SK-N-SH (cell line): ENCODE measurements around the gene SYNGR3. TPM values are rescaled to one million over a fixed set of nuclear protein-coding genes. Genes with fewer than 3 reads are reported as not detected.
A peak's percentile ranks its signal among the peaks of the same experiment; 100 is the strongest.

Experiments used
- CTCF ChIA-PET: fragments of 300-600, 350-600 bp; formaldehyde crosslinking; extraction: SDS; loops from one replicate; lab custom pipeline; 2021; lab: Yijun Ruan, JAX
- POLR2A ChIA-PET: fragments of 350-600 bp; sonication (Branson Sonifier 250); formaldehyde crosslinking; extraction: SDS; loops from one replicate; lab custom pipeline; 2020; ENCODE audit warnings: antibody characterized with exemption, inconsistent platforms; lab: Yijun Ruan, JAX
- DNase-seq: peaks from one replicate; pipeline ENCODE4 v3.0.0; 2012
- H2AFZ ChIP-seq: fragments of 200-600 bp; sonication (generic); 2 replicates; pipeline ENCODE4 v1.8.1; 2016; ENCODE audit warnings: antibody characterized with exemption, mild to moderate bottlenecking, low read depth
- H3F3A ChIP-seq: fragments of 200-600 bp; sonication (generic); replicated peaks from 2 replicates; pipeline ENCODE3; 2016; ENCODE audit warnings: antibody characterized with exemption, mild to moderate bottlenecking; ENCODE audit not compliant: insufficient read depth
- H3K27ac ChIP-seq, 2 experiments: fragments of 200-500 bp in 1 of 2; fragments of 200-600 bp in 1 of 2; sonication (Bioruptor generic) in 1 of 2; sonication (generic), shearing (Covaris generic) in 1 of 2; 2 replicates each; pipeline versions ENCODE4 v1.5.1 to v1.6.1; 2014 to 2016; ENCODE audit warnings: low read depth in 2 of 2, inconsistent platforms in 1 of 2, low read length in 1 of 2, mild to moderate bottlenecking in 1 of 2, mixed read lengths in 1 of 2
- H3K27me3 ChIP-seq: fragments of 200-600 bp; sonication (generic), shearing (Covaris generic); 2 replicates; pipeline ENCODE4 v1.6.1; 2016; ENCODE audit warnings: mixed run types; ENCODE audit not compliant: insufficient read depth
- H3K36me3 ChIP-seq, 2 experiments: fragments of 200-500 bp in 1 of 2; fragments of 200-600 bp in 1 of 2; sonication (Bioruptor generic) in 1 of 2; sonication (generic) in 1 of 2; replicated peaks in 1 of 2; 2 replicates each; pipeline versions ENCODE3 to v1.5.1; 2014 to 2016; ENCODE audit warnings: low read length in 1 of 2, mild to moderate bottlenecking in 1 of 2; ENCODE audit not compliant: insufficient read depth in 2 of 2, control insufficient read depth in 1 of 2
- H3K4me1 ChIP-seq, 2 experiments: fragments of 200-500 bp in 1 of 2; fragments of 200-600 bp in 1 of 2; sonication (Bioruptor generic) in 1 of 2; sonication (generic), shearing (Covaris generic) in 1 of 2; 2 replicates each; pipeline versions ENCODE4 v1.5.1 to v1.6.1; 2014 to 2016; ENCODE audit warnings: low read depth in 1 of 2, low read length in 1 of 2, mixed run types in 1 of 2; ENCODE audit not compliant: insufficient read depth in 2 of 2, control insufficient read depth in 1 of 2
- H3K4me2 ChIP-seq: fragments of 200-600 bp; sonication (generic), shearing (Covaris generic); 2 replicates; pipeline ENCODE4 v1.6.1; 2017; ENCODE audit warnings: mixed run types
- H3K4me3 ChIP-seq, 2 experiments: fragments of 200-500 bp in 1 of 2; fragments of 200-600 bp in 1 of 2; sonication (Bioruptor generic) in 1 of 2; sonication (generic), shearing (Covaris generic) in 1 of 2; 2 replicates each; pipeline versions ENCODE4 v1.5.1 to v1.8.1; 2014 to 2016; ENCODE audit warnings: low read depth in 2 of 2, inconsistent platforms in 1 of 2, low read length in 1 of 2, mild to moderate bottlenecking in 1 of 2, mixed read lengths in 1 of 2, moderate library complexity in 1 of 2
- H3K79me2 ChIP-seq: fragments of 200-600 bp; sonication (generic); 2 replicates; pipeline ENCODE4 v1.8.1; 2017; ENCODE audit warnings: mild to moderate bottlenecking; ENCODE audit not compliant: insufficient read depth
- H3K9ac ChIP-seq: fragments of 200-600 bp; sonication (generic); 2 replicates; pipeline ENCODE4 v1.6.1; 2017; ENCODE audit warnings: mixed run types
- H3K9me2 ChIP-seq: fragments of 200-600 bp; sonication (generic); 2 replicates; pipeline ENCODE4 v1.6.1; 2017; ENCODE audit warnings: mixed run types
- H3K9me3 ChIP-seq: fragments of 200-600 bp; sonication (generic); 2 replicates; pipeline ENCODE4 v1.6.1; 2017; ENCODE audit warnings: mixed run types, mild to moderate bottlenecking, moderate library complexity
- H4K20me1 ChIP-seq: fragments of 200-600 bp; sonication (generic); 2 replicates; pipeline ENCODE4 v1.6.1; 2017; ENCODE audit warnings: mild to moderate bottlenecking, mixed run types; ENCODE audit not compliant: insufficient read depth
- CHD2 ChIP-seq: fragments of 150-350 bp; IDR thresholded peaks from 2 replicates; pipeline ENCODE4 v1.6.1; 2018; ENCODE audit warnings: low read length; ENCODE audit not compliant: partially characterized antibody
- CTCF ChIP-seq: fragments of 200-600 bp; sonication (generic); IDR thresholded peaks from 2 replicates; pipeline ENCODE4 v1.6.1; 2017; ENCODE audit warnings: antibody characterized with exemption, mild to moderate bottlenecking, moderate library complexity
- ELF1 ChIP-seq: IDR thresholded peaks from 2 replicates; pipeline ENCODE4 v1.4.0; 2012
- EP300 ChIP-seq, 2 experiments: IDR thresholded peaks; 2 replicates each; pipeline versions ENCODE4 v1.4.0 to v1.6.1; 2012; ENCODE audit warnings: borderline replicate concordance in 1 of 2, low read depth in 1 of 2, low read length in 1 of 2
- GABPA ChIP-seq: IDR thresholded peaks from 2 replicates; pipeline ENCODE4 v1.4.0; 2012; ENCODE audit warnings: low read depth, mild to moderate bottlenecking
- JUND ChIP-seq: IDR thresholded peaks from 2 replicates; pipeline ENCODE4 v1.4.0; 2012
- MEF2A ChIP-seq: IDR thresholded peaks from 2 replicates; pipeline ENCODE4 v1.4.0; 2012; ENCODE audit warnings: low read depth, borderline replicate concordance
- MXI1 ChIP-seq: IDR thresholded peaks from 2 replicates; pipeline ENCODE4 v1.6.1; 2012; ENCODE audit warnings: mild to moderate bottlenecking, low read depth, low read length, improper control_type of control experiment
- NRF1 ChIP-seq: IDR thresholded peaks from 2 replicates; pipeline ENCODE4 v1.6.1; 2012; ENCODE audit warnings: low read depth, mild to moderate bottlenecking, low read length
- PBX3 ChIP-seq: IDR thresholded peaks from 2 replicates; pipeline ENCODE4; 2012
- POLR2AphosphoS5 ChIP-seq: IDR thresholded peaks from 2 replicates; pipeline ENCODE4 v1.6.1; 2012; ENCODE audit warnings: low read depth, low read length
- RAD21 ChIP-seq: IDR thresholded peaks from 2 replicates; pipeline ENCODE4 v1.6.1; 2012; ENCODE audit warnings: mild to moderate bottlenecking, low read length
- RCOR1 ChIP-seq: fragments of 150-350 bp; IDR thresholded peaks from 2 replicates; pipeline ENCODE4 v1.6.1; 2017; ENCODE audit warnings: antibody characterized with exemption, low read length
- RFX5 ChIP-seq: IDR thresholded peaks from 2 replicates; pipeline ENCODE4 v1.6.1; 2012; ENCODE audit warnings: mild to moderate bottlenecking, improper control_type of control experiment, low read length
- RXRA ChIP-seq: IDR thresholded peaks from 2 replicates; pipeline ENCODE4 v1.4.0; 2012; ENCODE audit warnings: low read depth, mild to moderate bottlenecking, borderline replicate concordance
- SIN3A ChIP-seq: IDR thresholded peaks from 2 replicates; pipeline ENCODE4 v1.6.1; 2012; ENCODE audit warnings: low read depth, mild to moderate bottlenecking, low read length, moderate library complexity, borderline replicate concordance
- SMC3 ChIP-seq: IDR thresholded peaks from 2 replicates; pipeline ENCODE4 v1.6.1; 2012; ENCODE audit warnings: low read depth, low read length, improper control_type of control experiment
- TAF1 ChIP-seq: IDR thresholded peaks from 2 replicates; pipeline ENCODE4 v1.6.1; 2012; ENCODE audit warnings: low read depth, mild to moderate bottlenecking, low read length, moderate library complexity, borderline replicate concordance
- TEAD4 ChIP-seq: IDR thresholded peaks from 2 replicates; pipeline ENCODE4 v1.4.0; 2012; ENCODE audit warnings: mild to moderate bottlenecking, borderline replicate concordance; ENCODE audit not compliant: insufficient read depth
- USF1 ChIP-seq: IDR thresholded peaks from 2 replicates; pipeline ENCODE4 v1.4.0; 2012; ENCODE audit warnings: low read depth, borderline replicate concordance
- YY1 ChIP-seq: IDR thresholded peaks from 2 replicates; pipeline ENCODE4 v1.4.0; 2012; ENCODE audit warnings: low read depth, mild to moderate bottlenecking
- WGBS: methylation state at CpG from one replicate; pipeline ENCODE4 v1.1.6; 2017; ENCODE audit warnings: low lambda C conversion rate; 5-methylcytosine and 5-hydroxymethylcytosine counted together
- polyA plus RNA-seq, 3 experiments: library from polyadenylated mRNA; depleted of rRNA; stranded (reverse); fragments of >200 nt; gene quantifications; 2 replicates each; pipeline ENCODE4 v1.2.3, GENCODE V29; 2012
- TF ChIP-seq, protein P1 (sequence below): IDR thresholded peaks from 2 replicates; pipeline ENCODE4 v1.4.0; 2012; ENCODE audit warnings: low read depth, borderline replicate concordance
- TF ChIP-seq, protein P2 (sequence below): IDR thresholded peaks from 2 replicates; pipeline ENCODE4 v1.6.1; 2012; ENCODE audit warnings: mild to moderate bottlenecking, low read depth, low read length, moderate library complexity

SYNGR3 gene
- polyA plus RNA-seq, 1 of the 3 experiments (the other 2 are of a cell fraction), result 10.7 TPM

DNA sequence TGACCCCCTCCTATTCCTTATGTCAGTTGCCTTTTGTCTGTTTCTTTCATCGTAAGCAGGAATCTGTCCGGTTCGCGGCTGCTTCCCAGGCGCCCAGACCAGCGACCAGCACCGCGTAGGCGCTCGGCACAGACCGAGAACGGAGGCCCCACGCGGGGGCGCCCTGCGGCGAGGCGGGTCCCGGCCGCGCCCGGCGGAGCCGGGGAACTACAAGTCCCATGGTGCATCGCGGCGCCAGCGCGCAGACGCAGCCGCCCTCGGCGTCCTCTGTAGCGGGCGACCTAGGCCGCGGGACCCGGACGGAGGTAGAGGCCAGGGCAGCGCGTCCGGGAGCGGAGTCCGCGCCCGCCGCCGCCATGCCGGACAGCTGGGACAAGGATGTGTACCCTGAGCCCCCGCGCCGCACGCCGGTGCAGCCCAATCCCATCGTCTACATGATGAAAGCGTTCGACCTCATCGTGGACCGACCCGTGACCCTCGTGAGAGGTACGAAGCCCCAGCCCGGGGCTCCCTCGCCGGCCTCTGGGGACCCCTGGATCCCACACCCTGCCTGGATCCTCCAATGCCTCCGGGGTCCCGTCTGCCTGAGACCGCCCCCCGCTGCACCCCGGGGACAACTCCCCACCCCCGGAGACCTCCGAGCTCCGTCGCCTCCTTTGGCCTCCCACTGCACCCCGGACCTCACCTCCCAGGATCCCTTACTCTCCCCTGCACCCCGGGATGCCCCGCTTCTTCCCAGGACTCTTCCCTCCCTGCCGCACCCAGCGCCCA is 30.3 kb upstream of the SYNGR3 start, which contains the start of gene NDUFB10:
Gene NDUFB10, plus strand, starts transcription at position 270 of the 771 bp plus-strand sequence. Its CDS starts 87 bp downstream, at position 357.
- CTCF ChIA-PET, result interaction anchor here (0.6 to 2.5 kb wide), 9 partner anchors 9 to 97 kb away, joined by 3 to 8 read pairs (median 4); partner anchors contain the start of gene MSRB1
- H3K4me2 ChIP-seq, result peak within 1 kb of the TSS; percentile 76
- peaks cover 36% of the 10 kb centered on the region for H3F3A ChIP-seq
- H3K36me3 ChIP-seq, result peaks cover 19 to 24% of the 10 kb centered on the region in 2 experiments
- H2AFZ ChIP-seq, result peak within 1 kb of the TSS; percentile 83
- POLR2A ChIA-PET, result interaction anchor here (0.6 kb wide), 1 partner anchor 19 kb away, joined by 7 read pairs; no protein-coding TSS in a partner anchor
- H3K4me1 ChIP-seq, result peaks cover 0 to 44% of the 10 kb centered on the region in 2 experiments; a peak in 1 of 4 replicates
- H3K27ac ChIP-seq, result peak within 1 kb of the TSS; percentile 51 to 73
- no peaks in the 10 kb centered on the region for H3K27me3 ChIP-seq
- 1% methylated on average over 26 of the region's 79 CpGs for WGBS
- H3K9ac ChIP-seq, result peak within 1 kb of the TSS; percentile 89
- peaks cover 38% of the 10 kb centered on the region for H4K20me1 ChIP-seq
- peak; percentile 96 for DNase-seq
- no peak for TF ChIP-seq ELF1
- TF ChIP-seq NRF1, result peak; percentile 82
- no peak for TF ChIP-seq RCOR1
- TF ChIP-seq EP300 (IDR thresholded peaks at IDR 0.05; ENCODE audit: borderline replicate concordance in 1 of 2, low read depth in 1 of 2, low read length in 1 of 2), result no peak; a peak in 1 of 4 replicates
- no peak for TF ChIP-seq PBX3
- peak; percentile 73 for TF ChIP-seq CTCF
- no peak for TF ChIP-seq USF1
- TF ChIP-seq JUND, result no peak
- peak; percentile 74 for TF ChIP-seq MXI1
- no peak for TF ChIP-seq MEF2A
- peak; percentile 45 for TF ChIP-seq RAD21
- peak; percentile 85; the same call in 1 of the 2 replicates for TF ChIP-seq TAF1
- TF ChIP-seq, protein P1, sequence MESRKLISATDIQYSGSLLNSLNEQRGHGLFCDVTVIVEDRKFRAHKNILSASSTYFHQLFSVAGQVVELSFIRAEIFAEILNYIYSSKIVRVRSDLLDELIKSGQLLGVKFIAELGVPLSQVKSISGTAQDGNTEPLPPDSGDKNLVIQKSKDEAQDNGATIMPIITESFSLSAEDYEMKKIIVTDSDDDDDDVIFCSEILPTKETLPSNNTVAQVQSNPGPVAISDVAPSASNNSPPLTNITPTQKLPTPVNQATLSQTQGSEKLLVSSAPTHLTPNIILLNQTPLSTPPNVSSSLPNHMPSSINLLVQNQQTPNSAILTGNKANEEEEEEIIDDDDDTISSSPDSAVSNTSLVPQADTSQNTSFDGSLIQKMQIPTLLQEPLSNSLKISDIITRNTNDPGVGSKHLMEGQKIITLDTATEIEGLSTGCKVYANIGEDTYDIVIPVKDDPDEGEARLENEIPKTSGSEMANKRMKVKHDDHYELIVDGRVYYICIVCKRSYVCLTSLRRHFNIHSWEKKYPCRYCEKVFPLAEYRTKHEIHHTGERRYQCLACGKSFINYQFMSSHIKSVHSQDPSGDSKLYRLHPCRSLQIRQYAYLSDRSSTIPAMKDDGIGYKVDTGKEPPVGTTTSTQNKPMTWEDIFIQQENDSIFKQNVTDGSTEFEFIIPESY, result peak; percentile 24; the same call in 1 of the 2 replicates
- TF ChIP-seq SMC3, result peak; percentile 41
- peak; percentile 91 for TF ChIP-seq POLR2AphosphoS5
- no peak for TF ChIP-seq SIN3A
- TF ChIP-seq CHD2, result peak; percentile 82
- peak; percentile 54; the same call in 1 of the 2 replicates for TF ChIP-seq YY1
- peak; percentile 29; the same call in 1 of the 2 replicates for TF ChIP-seq GABPA
- no peak for TF ChIP-seq RXRA
- TF ChIP-seq, protein P2, sequence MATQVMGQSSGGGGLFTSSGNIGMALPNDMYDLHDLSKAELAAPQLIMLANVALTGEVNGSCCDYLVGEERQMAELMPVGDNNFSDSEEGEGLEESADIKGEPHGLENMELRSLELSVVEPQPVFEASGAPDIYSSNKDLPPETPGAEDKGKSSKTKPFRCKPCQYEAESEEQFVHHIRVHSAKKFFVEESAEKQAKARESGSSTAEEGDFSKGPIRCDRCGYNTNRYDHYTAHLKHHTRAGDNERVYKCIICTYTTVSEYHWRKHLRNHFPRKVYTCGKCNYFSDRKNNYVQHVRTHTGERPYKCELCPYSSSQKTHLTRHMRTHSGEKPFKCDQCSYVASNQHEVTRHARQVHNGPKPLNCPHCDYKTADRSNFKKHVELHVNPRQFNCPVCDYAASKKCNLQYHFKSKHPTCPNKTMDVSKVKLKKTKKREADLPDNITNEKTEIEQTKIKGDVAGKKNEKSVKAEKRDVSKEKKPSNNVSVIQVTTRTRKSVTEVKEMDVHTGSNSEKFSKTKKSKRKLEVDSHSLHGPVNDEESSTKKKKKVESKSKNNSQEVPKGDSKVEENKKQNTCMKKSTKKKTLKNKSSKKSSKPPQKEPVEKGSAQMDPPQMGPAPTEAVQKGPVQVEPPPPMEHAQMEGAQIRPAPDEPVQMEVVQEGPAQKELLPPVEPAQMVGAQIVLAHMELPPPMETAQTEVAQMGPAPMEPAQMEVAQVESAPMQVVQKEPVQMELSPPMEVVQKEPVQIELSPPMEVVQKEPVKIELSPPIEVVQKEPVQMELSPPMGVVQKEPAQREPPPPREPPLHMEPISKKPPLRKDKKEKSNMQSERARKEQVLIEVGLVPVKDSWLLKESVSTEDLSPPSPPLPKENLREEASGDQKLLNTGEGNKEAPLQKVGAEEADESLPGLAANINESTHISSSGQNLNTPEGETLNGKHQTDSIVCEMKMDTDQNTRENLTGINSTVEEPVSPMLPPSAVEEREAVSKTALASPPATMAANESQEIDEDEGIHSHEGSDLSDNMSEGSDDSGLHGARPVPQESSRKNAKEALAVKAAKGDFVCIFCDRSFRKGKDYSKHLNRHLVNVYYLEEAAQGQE, result 0 out of 2 replicates have a peak, but pooled peaks have one; percentile 35
- TF ChIP-seq RFX5, result no peak
- TF ChIP-seq TEAD4, result no peak
- H3K79me2 ChIP-seq, result peaks cover 48% of the 10 kb centered on the region
- H3K9me2 ChIP-seq, result no peaks in the 10 kb centered on the region
- H3K9me3 ChIP-seq, result no peaks in the 10 kb centered on the region
- H3K4me3 ChIP-seq, result peak within 1 kb of the TSS; percentile 58 to 86
